Ishikawa (cell line): ENCODE measurements around the gene LGALS14.

Experiments
- CEBPB ChIP-seq: IDR thresholded peaks from 2 replicates; pipeline ENCODE4 v1.6.1; 2012
- CREB1 ChIP-seq: IDR thresholded peaks from 2 replicates; pipeline ENCODE4 v1.6.1; 2012; ENCODE audit warnings: low read depth
- EGR1 ChIP-seq: IDR thresholded peaks from 2 replicates; pipeline ENCODE4 v1.6.1; 2012
- EP300 ChIP-seq: IDR thresholded peaks from 2 replicates; pipeline ENCODE4 v1.6.1; 2012; ENCODE audit warnings: borderline replicate concordance
- FOXM1 ChIP-seq: IDR thresholded peaks from 2 replicates; pipeline ENCODE4 v1.6.1; 2012; ENCODE audit warnings: low read depth, borderline replicate concordance
- MAX ChIP-seq: IDR thresholded peaks from 2 replicates; pipeline ENCODE4 v1.6.1; 2012
- NFIC ChIP-seq: IDR thresholded peaks from 2 replicates; pipeline ENCODE4 v1.6.1; 2012
- RAD21 ChIP-seq: IDR thresholded peaks from 2 replicates; pipeline ENCODE4 v1.6.1; 2012; ENCODE audit warnings: low read depth
- REST ChIP-seq: IDR thresholded peaks from 2 replicates; pipeline ENCODE4 v1.6.1; 2012; ENCODE audit warnings: low read depth, mild to moderate bottlenecking
- TAF1 ChIP-seq: IDR thresholded peaks from 2 replicates; pipeline ENCODE4 v1.6.1; 2012; ENCODE audit warnings: low read depth, mild to moderate bottlenecking
- TCF12 ChIP-seq: IDR thresholded peaks from 2 replicates; pipeline ENCODE4 v1.6.1; 2012; ENCODE audit warnings: low read depth
- TEAD4 ChIP-seq: IDR thresholded peaks from 2 replicates; pipeline ENCODE4 v1.6.1; 2012
- USF1 ChIP-seq: IDR thresholded peaks from 2 replicates; pipeline ENCODE4 v1.6.1; 2012
- YY1 ChIP-seq: IDR thresholded peaks from 2 replicates; pipeline ENCODE4 v1.6.1; 2012; ENCODE audit warnings: low read depth
- ZBTB7A ChIP-seq: IDR thresholded peaks from 2 replicates; pipeline ENCODE4 v1.6.1; 2012; ENCODE audit warnings: low read depth

The LGALS14 gene

GRCh38 chr19:39709026-39709872, 5.0 kb downstream of the LGALS14 start:
- no peak for TF ChIP-seq REST
- no peak for TF ChIP-seq CEBPB
- TF ChIP-seq RAD21 = no peak
- no peak for TF ChIP-seq YY1
- no peak for TF ChIP-seq TAF1
- no peak for TF ChIP-seq CREB1
- TF ChIP-seq NFIC = no peak
- no peak for TF ChIP-seq ZBTB7A

GRCh38 chr19:39710333-39710890, 6.1 kb downstream of the LGALS14 start:
- TF ChIP-seq ZBTB7A (no peak), REST (no peak), CEBPB (no peak), TAF1 (no peak), FOXM1 (no peak), EGR1 (no peak), CREB1 (no peak)

GRCh38 chr19:39725995-39726394, 21.7 kb downstream of the LGALS14 start:
- TF ChIP-seq MAX = no peak
- no peak for TF ChIP-seq CEBPB
- TF ChIP-seq CREB1 = no peak
- no peak for TF ChIP-seq TCF12
- no peak for TF ChIP-seq EP300
- no peak for TF ChIP-seq REST
- no peak for TF ChIP-seq RAD21
- TF ChIP-seq TAF1 = no peak
- no peak for TF ChIP-seq NFIC
- TF ChIP-seq TEAD4 = no peak
- no peak for TF ChIP-seq ZBTB7A

- no peak for TF ChIP-seq YY1
- TF ChIP-seq CREB1 = no peak
- TF ChIP-seq TEAD4 = no peak
- TF ChIP-seq EGR1 = no peak
- TF ChIP-seq REST = no peak
- no peak for TF ChIP-seq EP300
- no peak for TF ChIP-seq USF1
- no peak for TF ChIP-seq NFIC
- TF ChIP-seq RAD21 = no peak
- TF ChIP-seq FOXM1 = no peak
- TF ChIP-seq ZBTB7A = no peak
- TF ChIP-seq MAX = no peak
- TF ChIP-seq TAF1 = no peak
- no peak for TF ChIP-seq CEBPB
- TF ChIP-seq TCF12 = no peak
Measured at GRCh38 chr19:39727070-39727800, 23.0 kb downstream of the LGALS14 start.
